Neural progenitor cell (in vitro differentiated cells): ENCODE results near the gene RBM22. TPM values are rescaled to one million over a fixed set of nuclear protein-coding genes. Genes with fewer than 3 reads are reported as not detected.

Source experiments
- DNase-seq: peaks from one replicate; pipeline ENCODE4 v3.0.0-alpha.2; 2016; ENCODE audit warnings: low spot score
- H2AFZ ChIP-seq: fragments of 200-600 bp; sonication (generic); replicated peaks from 2 replicates; pipeline ENCODE4 v1.6.1; 2016; ENCODE audit warnings: antibody characterized with exemption
- H3F3A ChIP-seq: fragments of 200-600 bp; sonication (generic); 2 replicates; pipeline ENCODE4 v1.6.1; 2016; ENCODE audit warnings: antibody characterized with exemption, low read depth
- H3K27ac ChIP-seq: fragments of 200-600 bp; sonication (generic); 2 replicates; pipeline ENCODE4 v1.5.1; 2016; ENCODE audit warnings: mild to moderate bottlenecking
- H3K27me3 ChIP-seq: fragments of 200-600 bp; sonication (generic); 2 replicates; pipeline ENCODE4 v1.6.1; 2016; ENCODE audit warnings: mild to moderate bottlenecking, moderate library complexity
- H3K36me3 ChIP-seq: fragments of 200-600 bp; sonication (generic); 2 replicates; pipeline ENCODE4 v1.5.1; 2016
- H3K4me1 ChIP-seq: fragments of 200-600 bp; sonication (generic); 2 replicates; pipeline ENCODE4 v1.6.1; 2016; ENCODE audit warnings: mixed run types
- H3K4me2 ChIP-seq: fragments of 200-600 bp; sonication (generic); 2 replicates; pipeline ENCODE4 v1.6.1; 2016
- H3K4me3 ChIP-seq: fragments of 200-600 bp; sonication (generic); 2 replicates; pipeline ENCODE4 v1.5.1; 2016
- H3K79me2 ChIP-seq: fragments of 200-600 bp; sonication (generic); 2 replicates; pipeline ENCODE4 v1.6.1; 2016; ENCODE audit warnings: low read depth
- H3K9ac ChIP-seq: fragments of 200-600 bp; sonication (generic); 2 replicates; pipeline ENCODE4 v1.6.1; 2016
- H3K9me3 ChIP-seq: fragments of 200-600 bp; sonication (generic); 2 replicates; pipeline ENCODE4 v1.5.1; 2016; ENCODE audit warnings: low read depth
- H4K20me1 ChIP-seq: fragments of 200-600 bp; sonication (generic); 2 replicates; pipeline ENCODE4 v1.6.1; 2016; ENCODE audit warnings: low read depth
- H3K27ac Mint-ChIP-seq: 3 replicates; pipeline ENCODE4 v1.8.0; 2021; ENCODE audit warnings: mixed read lengths
- H3K27me3 Mint-ChIP-seq: 2 replicates; pipeline ENCODE4 v1.8.0; 2022; ENCODE audit warnings: low read depth, mild to moderate bottlenecking, inconsistent platforms, moderate library complexity, mixed read lengths; ENCODE audit not compliant: insufficient read depth
- H3K36me3 Mint-ChIP-seq: 3 replicates; pipeline ENCODE4 v1.8.0; 2021; ENCODE audit warnings: mixed read lengths
- H3K4me1 Mint-ChIP-seq: 3 replicates; pipeline ENCODE4 v1.8.0; 2021; ENCODE audit warnings: mixed read lengths
- H3K4me3 Mint-ChIP-seq: 3 replicates; pipeline ENCODE4 v1.8.0; 2021; ENCODE audit warnings: mild to moderate bottlenecking, moderate library complexity, mixed read lengths
- H3K9me3 Mint-ChIP-seq: 3 replicates; pipeline ENCODE4 v1.8.0; 2020; ENCODE audit warnings: mixed read lengths
- CTCF ChIP-seq: fragments of 200-600 bp; sonication (generic); IDR thresholded peaks from 2 replicates; pipeline ENCODE4 v1.5.1; 2017; ENCODE audit warnings: antibody characterized with exemption, mild to moderate bottlenecking
- EZH2 ChIP-seq: fragments of 200-600 bp; sonication (generic); IDR thresholded peaks from 2 replicates; pipeline ENCODE4 v1.6.1; 2017; ENCODE audit warnings: antibody characterized with exemption, mild to moderate bottlenecking, moderate library complexity
- EZH2phosphoT487 ChIP-seq: fragments of 200-600 bp; sonication (generic); IDR thresholded peaks from 2 replicates; pipeline ENCODE4 v1.6.1; 2017; ENCODE audit warnings: antibody characterized with exemption
- total RNA-seq: library from RNA; depleted of rRNA; stranded (reverse); fragments of >200 nt; gene quantifications from 2 replicates; pipeline ENCODE4 v1.2.3, GENCODE V29; 2015; ENCODE audit warnings: low replicate concordance

RBM22 gene
- total RNA-seq, 1 donor from 2014 or later: 52.4 TPM

- Histone ChIP-seq H3K27ac (no peak overlapping the region), H3K4me1 (no peaks in the 10 kb centered on the region), H3K4me3 (no peak overlapping the region), H3K36me3 (no peaks in the 10 kb centered on the region), H3K27me3 (no peaks in the 10 kb centered on the region), H4K20me1 (no peaks in the 10 kb centered on the region), H3K9ac (no peak overlapping the region), H2AFZ (no peak overlapping the region), H3K79me2 (no peaks in the 10 kb centered on the region), H3F3A (peaks cover 13% of the 10 kb centered on the region), H3K4me2 (no peak overlapping the region), H3K9me3 (no peaks in the 10 kb centered on the region)
- H3K4me1 Mint-ChIP-seq: no peaks in the 10 kb centered on the region
- no peaks in the 10 kb centered on the region for H3K9me3 Mint-ChIP-seq
- H3K4me3 Mint-ChIP-seq: no peak overlapping the region
- TF ChIP-seq CTCF (no peak), EZH2phosphoT487 (no peak), EZH2 (no peak)
- peaks cover 25% of the 10 kb centered on the region for H3K36me3 Mint-ChIP-seq
- no peak overlapping the region for H3K27ac Mint-ChIP-seq
- DNase-seq: no peak
- peaks cover 2% of the 10 kb centered on the region for H3K27me3 Mint-ChIP-seq
Measured at GRCh38 chr5:150689120-150689519, 11.7 kb downstream of the RBM22 start.

- TF ChIP-seq EZH2phosphoT487 (no peak), EZH2 (no peak), CTCF (no peak)
- Histone ChIP-seq H4K20me1 (no peaks in the 10 kb centered on the region), H3K27ac (no peak overlapping the region), H3F3A (no peaks in the 10 kb centered on the region), H3K9ac (no peak overlapping the region), H3K79me2 (no peaks in the 10 kb centered on the region), H2AFZ (no peak overlapping the region), H3K4me2 (no peak overlapping the region), H3K4me3 (no peak overlapping the region), H3K27me3 (peaks cover 17% of the 10 kb centered on the region), H3K4me1 (no peaks in the 10 kb centered on the region), H3K36me3 (no peaks in the 10 kb centered on the region), H3K9me3 (no peaks in the 10 kb centered on the region)
- H3K27ac Mint-ChIP-seq: no peak overlapping the region
- H3K4me3 Mint-ChIP-seq: no peak overlapping the region
- H3K9me3 Mint-ChIP-seq: no peaks in the 10 kb centered on the region
- DNase-seq: no peak
- peaks cover 8% of the 10 kb centered on the region for H3K4me1 Mint-ChIP-seq
- peaks cover 8% of the 10 kb centered on the region for H3K27me3 Mint-ChIP-seq
- H3K36me3 Mint-ChIP-seq: no peaks in the 10 kb centered on the region
Measured at GRCh38 chr5:150676578-150676977, 24.3 kb downstream of the RBM22 start.

DNA sequence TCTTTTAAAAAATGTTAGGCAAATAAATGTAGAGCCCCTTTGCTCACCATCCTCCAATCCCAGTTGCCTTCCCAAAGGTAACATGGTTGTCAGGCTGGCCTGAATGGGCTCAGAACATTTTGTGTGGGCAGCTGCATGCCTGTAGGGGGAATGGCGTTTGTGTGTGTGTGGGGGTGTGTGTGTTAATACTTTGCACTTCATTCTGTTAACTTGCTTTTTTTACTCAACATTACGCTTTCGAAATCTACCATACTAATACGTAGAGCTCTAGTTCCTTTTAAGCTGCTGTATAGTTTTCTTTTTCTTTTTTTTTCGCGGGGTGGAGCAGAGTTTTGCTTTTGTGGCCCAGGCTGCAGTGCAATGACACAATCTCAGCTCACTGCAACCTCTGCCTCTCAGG, 25.8 kb downstream of the RBM22 start:
- Mint-ChIP-seq H3K36me3 (no peaks in the 10 kb centered on the region), H3K27me3 (peaks cover 21% of the 10 kb centered on the region), H3K4me3 (no peak overlapping the region), H3K4me1 (peaks cover 13% of the 10 kb centered on the region), H3K27ac (no peak overlapping the region), H3K9me3 (no peaks in the 10 kb centered on the region)
- Histone ChIP-seq H3K9ac (no peak overlapping the region), H3K4me1 (peaks cover 4% of the 10 kb centered on the region), H3K27ac (no peak overlapping the region), H2AFZ (no peak overlapping the region), H3K79me2 (no peaks in the 10 kb centered on the region), H3F3A (peaks cover 14% of the 10 kb centered on the region), H3K9me3 (no peaks in the 10 kb centered on the region), H3K4me2 (no peak overlapping the region), H4K20me1 (no peaks in the 10 kb centered on the region), H3K4me3 (no peak overlapping the region), H3K27me3 (peaks cover 32% of the 10 kb centered on the region), H3K36me3 (no peaks in the 10 kb centered on the region)
- no peak for TF ChIP-seq CTCF
- TF ChIP-seq EZH2: no peak
- no peak for TF ChIP-seq EZH2phosphoT487
- no peak for DNase-seq
